H9 (cell line): ENCODE results near the gene CXorf65. TPM values are rescaled to one million over a fixed set of nuclear protein-coding genes. Genes with fewer than 3 reads are reported as not detected.

ENCODE experiments used
- DNase-seq: peaks from one replicate; pipeline ENCODE4 v3.0.0-alpha.2; 2017
- H2AFZ ChIP-seq: one replicate; pipeline ENCODE4 v1.6.1; 2013; ENCODE audit warnings: mild to moderate bottlenecking, low read length, control low read depth, moderate library complexity
- H2AK5ac ChIP-seq: 2 replicates; pipeline ENCODE4 v1.6.1; 2013; ENCODE audit warnings: low read length, control low read depth, mixed read lengths; ENCODE audit not compliant: insufficient read length
- H2BK120ac ChIP-seq: one replicate; pipeline ENCODE4 v1.6.1; 2013; ENCODE audit warnings: low read depth, mild to moderate bottlenecking, low read length, control low read depth, inconsistent platforms; ENCODE audit not compliant: poor library complexity, severe bottlenecking
- H2BK12ac ChIP-seq: 2 replicates; pipeline ENCODE4 v1.6.1; 2013; ENCODE audit warnings: low read length, control low read depth, mixed read lengths, low read depth; ENCODE audit not compliant: insufficient read length
- H2BK15ac ChIP-seq: 2 replicates; pipeline ENCODE4 v1.6.1; 2013; ENCODE audit warnings: low read depth, low read length, control low read depth
- H2BK20ac ChIP-seq: one replicate; pipeline ENCODE4 v1.6.1; 2013; ENCODE audit warnings: low read depth, mild to moderate bottlenecking, low read length, control low read depth, inconsistent platforms; ENCODE audit not compliant: poor library complexity, severe bottlenecking
- H2BK5ac ChIP-seq: 2 replicates; pipeline ENCODE4 v1.6.1; 2013; ENCODE audit warnings: low read length, control low read depth, mixed read lengths; ENCODE audit not compliant: insufficient read length
- H3K14ac ChIP-seq: 2 replicates; pipeline ENCODE4 v1.6.1; 2013; ENCODE audit warnings: low read length, control low read depth; ENCODE audit not compliant: insufficient read depth
- H3K18ac ChIP-seq: 2 replicates; pipeline ENCODE4 v1.6.1; 2013; ENCODE audit warnings: low read depth, mild to moderate bottlenecking, mixed read lengths, low read length, control low read depth; ENCODE audit not compliant: insufficient read length
- H3K23ac ChIP-seq: 2 replicates; pipeline ENCODE4 v1.6.1; 2013; ENCODE audit warnings: low read length, control low read depth, mixed read lengths, low read depth; ENCODE audit not compliant: insufficient read length
- H3K23me2 ChIP-seq: 2 replicates; pipeline ENCODE4 v1.6.1; 2013; ENCODE audit warnings: low read depth, mild to moderate bottlenecking, mixed read lengths, low read length, control low read depth; ENCODE audit not compliant: insufficient read length, poor library complexity, severe bottlenecking
- H3K27ac ChIP-seq: 2 replicates; pipeline ENCODE4 v1.5.1; 2013; ENCODE audit warnings: low read length, control low read depth, mixed read lengths, low read depth; ENCODE audit not compliant: insufficient read length
- H3K27me3 ChIP-seq: 2 replicates; pipeline ENCODE4 v1.6.1; 2013; ENCODE audit warnings: low read length, control low read depth, inconsistent platforms; ENCODE audit not compliant: insufficient read depth
- H3K4ac ChIP-seq: 2 replicates; pipeline ENCODE4 v1.6.1; 2013; ENCODE audit warnings: low read depth, mild to moderate bottlenecking, control low read depth, inconsistent platforms, low read length, moderate library complexity
- H3K4me1 ChIP-seq: 2 replicates; pipeline ENCODE4 v1.6.1; 2013; ENCODE audit warnings: low read length, control low read depth, inconsistent platforms; ENCODE audit not compliant: insufficient read depth
- H3K4me2 ChIP-seq: 2 replicates; pipeline ENCODE4 v1.6.1; 2013; ENCODE audit warnings: low read length, control low read depth, mixed read lengths; ENCODE audit not compliant: insufficient read length, insufficient read depth
- H3K56ac ChIP-seq: 2 replicates; pipeline ENCODE4 v1.6.1; 2013; ENCODE audit warnings: low read depth, mild to moderate bottlenecking, mixed read lengths, low read length, control low read depth; ENCODE audit not compliant: insufficient read length
- H3K79me1 ChIP-seq: 2 replicates; pipeline ENCODE4 v1.6.1; 2013; ENCODE audit warnings: low read depth, mild to moderate bottlenecking, moderate library complexity, low read length, control low read depth, inconsistent platforms; ENCODE audit not compliant: insufficient read depth, poor library complexity, severe bottlenecking
- H3K79me2 ChIP-seq: 2 replicates; pipeline ENCODE4 v1.6.1; 2013; ENCODE audit warnings: low read length, control low read depth, inconsistent platforms; ENCODE audit not compliant: insufficient read depth
- H3K9ac ChIP-seq: 2 replicates; pipeline ENCODE4 v1.6.1; 2013; ENCODE audit warnings: low read length, control low read depth, mixed read lengths; ENCODE audit not compliant: insufficient read length; ENCODE audit errors: extremely low read depth
- H3K9me3 ChIP-seq: one replicate; pipeline ENCODE4 v1.6.1; 2013; ENCODE audit warnings: low read depth, low read length, inconsistent platforms; ENCODE audit not compliant: control insufficient read depth
- H3T11ph ChIP-seq: one replicate; pipeline ENCODE4 v1.6.1; 2013; ENCODE audit warnings: mild to moderate bottlenecking, low read length, control low read depth, inconsistent platforms
- H4K20me1 ChIP-seq: one replicate; pipeline ENCODE4 v1.6.1; 2013; ENCODE audit not compliant: control insufficient read depth, insufficient read length, insufficient read depth
- H4K5ac ChIP-seq: 2 replicates; pipeline ENCODE4 v1.6.1; 2013; ENCODE audit warnings: low read depth, mild to moderate bottlenecking, mixed read lengths, low read length, control low read depth; ENCODE audit not compliant: insufficient read length
- H4K8ac ChIP-seq: replicated peaks from 2 replicates; pipeline ENCODE4 v1.6.1; 2013; ENCODE audit warnings: low read length, control low read depth, mixed read lengths, low read depth; ENCODE audit not compliant: insufficient read length
- H4K91ac ChIP-seq: 2 replicates; pipeline ENCODE4 v1.6.1; 2013; ENCODE audit warnings: low read depth, mild to moderate bottlenecking, moderate library complexity, mixed read lengths, low read length, control low read depth; ENCODE audit not compliant: insufficient read length
- H3K27ac Mint-ChIP-seq, 3 experiments: 2 replicates in 2 of 3; 3 replicates in 1 of 3; pipeline ENCODE4 v1.8.0; 2020 to 2021; ENCODE audit warnings: mixed read lengths in 3 of 3, mild to moderate bottlenecking in 1 of 3, moderate library complexity in 1 of 3
- H3K27me3 Mint-ChIP-seq: 2 replicates; pipeline ENCODE4 v1.8.0; 2021; ENCODE audit warnings: low read depth, mild to moderate bottlenecking, moderate library complexity, mixed read lengths
- H3K36me3 Mint-ChIP-seq, 3 experiments: 2 replicates in 2 of 3; 3 replicates in 1 of 3; pipeline ENCODE4 v1.8.0; 2020 to 2021; ENCODE audit warnings: low read depth in 3 of 3, mixed read lengths in 3 of 3; ENCODE audit not compliant: insufficient read depth in 1 of 3
- H3K4me1 Mint-ChIP-seq, 2 experiments: 2 replicates each; pipeline ENCODE4 v1.8.0; 2020; ENCODE audit warnings: mixed read lengths in 2 of 2
- H3K4me3 Mint-ChIP-seq, 2 experiments: 2 replicates in 1 of 2; 3 replicates in 1 of 2; pipeline ENCODE4 v1.8.0; 2020 to 2021; ENCODE audit warnings: mild to moderate bottlenecking in 2 of 2, mixed read lengths in 2 of 2, moderate library complexity in 1 of 2
- H3K9me3 Mint-ChIP-seq, 2 experiments: 2 replicates in 1 of 2; 3 replicates in 1 of 2; pipeline ENCODE4 v1.8.0; 2020; ENCODE audit warnings: mild to moderate bottlenecking in 2 of 2, mixed read lengths in 2 of 2, moderate library complexity in 1 of 2
- CTCF ChIP-seq: fragments of 200-600 bp; sonication (generic); conservative IDR thresholded peaks from 3 replicates; pipeline ENCODE4 v1.8.0; 2021; ENCODE audit warnings: antibody characterized with exemption, mild to moderate bottlenecking
- WGBS: extraction: QIAGEN DNeasy Blood & Tissue Kit; methylation state at CpG from one replicate; pipeline ENCODE4 v1.1.7; 2013; ENCODE audit warnings: missing lambda C conversion rate, low lambda C conversion rate, mixed read lengths; ENCODE audit not compliant: insufficient read length; ENCODE audit errors: extremely low coverage; 5-methylcytosine and 5-hydroxymethylcytosine counted together
- total RNA-seq: library from RNA; stranded (reverse); gene quantifications from 2 replicates; pipeline ENCODE4 v1.2.1, GENCODE V29; 2021

CXorf65 gene
- total RNA-seq, 1 experiment from 2014 or later = not detected

DNA sequence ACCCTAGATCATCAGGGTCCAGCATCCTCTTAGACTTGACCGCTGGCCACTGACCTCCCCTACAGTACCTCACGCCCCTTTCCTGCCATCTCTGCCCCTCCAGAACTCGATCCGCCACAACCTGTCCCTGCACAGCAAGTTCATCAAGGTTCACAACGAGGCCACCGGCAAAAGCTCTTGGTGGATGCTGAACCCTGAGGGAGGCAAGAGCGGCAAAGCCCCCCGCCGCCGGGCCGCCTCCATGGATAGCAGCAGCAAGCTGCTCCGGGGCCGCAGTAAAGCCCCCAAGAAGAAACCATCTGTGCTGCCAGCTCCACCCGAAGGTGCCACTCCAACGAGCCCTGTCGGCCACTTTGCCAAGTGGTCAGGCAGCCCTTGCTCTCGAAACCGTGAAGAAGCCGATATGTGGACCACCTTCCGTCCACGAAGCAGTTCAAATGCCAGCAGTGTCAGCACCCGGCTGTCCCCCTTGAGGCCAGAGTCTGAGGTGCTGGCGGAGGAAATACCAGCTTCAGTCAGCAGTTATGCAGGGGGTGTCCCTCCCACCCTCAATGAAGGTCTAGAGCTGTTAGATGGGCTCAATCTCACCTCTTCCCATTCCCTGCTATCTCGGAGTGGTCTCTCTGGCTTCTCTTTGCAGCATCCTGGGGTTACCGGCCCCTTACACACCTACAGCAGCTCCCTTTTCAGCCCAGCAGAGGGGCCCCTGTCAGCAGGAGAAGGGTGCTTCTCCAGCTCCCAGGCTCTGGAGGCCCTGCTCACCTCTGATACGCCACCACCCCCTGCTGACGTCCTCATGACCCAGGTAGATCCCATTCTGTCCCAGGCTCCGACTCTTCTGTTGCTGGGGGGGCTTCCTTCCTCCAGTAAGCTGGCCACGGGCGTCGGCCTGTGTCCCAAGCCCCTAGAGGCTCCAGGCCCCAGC is 5.7 kb downstream of the CXorf65 start:
- H3K4me2 ChIP-seq = no peak overlapping the region
- H3K27ac Mint-ChIP-seq = peak overlapping the region in 1 of 3 experiments; percentile 31; a peak in 1 of 7 replicates
- H3K27ac ChIP-seq = no peak overlapping the region
- H3K4ac ChIP-seq = no peak overlapping the region
- no peak overlapping the region for H4K5ac ChIP-seq
- peaks cover 50 to 63% of the 10 kb centered on the region in 2 experiments for H3K4me1 Mint-ChIP-seq
- no peak overlapping the region for H2BK12ac ChIP-seq
- H2BK15ac ChIP-seq = no peak overlapping the region
- H3K9me3 ChIP-seq = peaks cover 4% of the 10 kb centered on the region
- no peaks in the 10 kb centered on the region; the same call in 1 of the 2 replicates for H3K27me3 ChIP-seq
- no peak overlapping the region for H2BK5ac ChIP-seq
- no peak overlapping the region for H4K91ac ChIP-seq
- H3K23me2 ChIP-seq = peaks cover 7% of the 10 kb centered on the region
- H3K79me2 ChIP-seq = no peaks in the 10 kb centered on the region
- H2AFZ ChIP-seq = no peak overlapping the region
- H3K4me1 ChIP-seq = peaks cover 9% of the 10 kb centered on the region; the same call in 1 of the 2 replicates
- H3T11ph ChIP-seq = no peak overlapping the region
- H3K9me3 Mint-ChIP-seq = peaks cover 69 to 71% of the 10 kb centered on the region in 2 experiments
- peaks cover 2 to 12% (median 9%) of the 10 kb centered on the region in 3 experiments; a peak in 5 of 7 replicates for H3K36me3 Mint-ChIP-seq
- H3K9ac ChIP-seq = no peak overlapping the region
- DNase-seq = peak; percentile 39
- H2AK5ac ChIP-seq = no peak overlapping the region
- H3K4me3 Mint-ChIP-seq = peak overlapping the region; percentile 1 to 47; a peak in 2 of 5 replicates
- no peaks in the 10 kb centered on the region for H4K20me1 ChIP-seq
- no peak overlapping the region for H2BK20ac ChIP-seq
- H3K23ac ChIP-seq = no peak overlapping the region
- no peak overlapping the region for H3K18ac ChIP-seq
- no peaks in the 10 kb centered on the region for H3K79me1 ChIP-seq
- H3K14ac ChIP-seq = no peak overlapping the region
- peaks cover 47% of the 10 kb centered on the region for H3K27me3 Mint-ChIP-seq
- H2BK120ac ChIP-seq = no peak overlapping the region
- WGBS = no CpG with 5 or more reads among the region's 31 CpGs
- peak; percentile 35; the same call in 1 of the 3 replicates for TF ChIP-seq CTCF
- H3K56ac ChIP-seq = no peak overlapping the region
- H4K8ac ChIP-seq = no peak overlapping the region
